HPDE6-E6E7 (cell line): Measurements from ENCODE around the gene C12orf56.
"Not testable (repeated sequence)": the region's sequence is repeated elsewhere in the genome, so short reads cannot be mapped to it uniquely, and the experiment has no call there.

Experiments used
- DNase-seq: peaks from one replicate; pipeline ENCODE4 v3.0.0; 2011; ENCODE audit warnings: missing footprints; ENCODE audit errors: extremely low spot score

C12orf56 gene

DNA sequence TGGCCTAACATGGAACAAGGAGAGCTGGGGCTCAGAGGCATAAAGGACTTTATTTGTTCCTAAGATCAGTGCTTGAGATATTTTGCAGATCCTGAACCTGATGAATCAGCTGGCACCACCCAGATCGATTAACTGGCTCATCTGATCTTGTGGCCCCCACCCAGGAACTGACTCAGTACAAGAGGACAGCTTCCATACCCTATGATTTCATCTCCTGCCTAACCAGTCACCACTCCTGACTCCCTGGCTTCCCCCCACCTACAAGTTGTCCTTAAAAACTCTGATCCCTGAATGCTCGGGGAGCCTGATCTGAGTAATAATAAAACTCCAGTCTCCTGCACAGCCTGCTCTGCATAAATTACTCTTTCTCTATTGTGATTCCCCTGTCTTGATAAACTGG lies 5.1 kb downstream of the C12orf56 start:
- no peak for DNase-seq

DNA sequence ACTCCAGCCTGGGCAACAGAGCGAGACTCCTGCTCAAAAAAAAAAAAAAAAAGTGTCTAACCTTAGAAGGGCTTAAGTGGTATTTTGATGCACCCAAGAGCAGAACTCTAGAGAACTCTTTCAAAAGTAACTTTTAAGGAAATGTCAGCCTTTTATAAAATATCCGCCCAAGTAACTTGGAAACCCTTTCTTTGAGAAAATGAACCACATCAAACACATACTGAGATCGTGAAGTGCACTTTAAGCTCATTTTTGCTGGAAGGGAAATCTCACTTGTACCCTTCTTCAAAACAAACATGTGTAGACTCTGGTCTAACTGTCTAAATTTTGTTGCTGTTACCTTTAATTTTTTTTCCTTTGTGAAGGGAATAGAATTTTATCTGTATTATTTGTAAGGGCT lies 5.5 kb downstream of the C12orf56 start:
- no peak for DNase-seq

- no peak for DNase-seq
Observed at GRCh38 chr12:64383675-64384074, 6.9 kb downstream of the C12orf56 start.

DNA sequence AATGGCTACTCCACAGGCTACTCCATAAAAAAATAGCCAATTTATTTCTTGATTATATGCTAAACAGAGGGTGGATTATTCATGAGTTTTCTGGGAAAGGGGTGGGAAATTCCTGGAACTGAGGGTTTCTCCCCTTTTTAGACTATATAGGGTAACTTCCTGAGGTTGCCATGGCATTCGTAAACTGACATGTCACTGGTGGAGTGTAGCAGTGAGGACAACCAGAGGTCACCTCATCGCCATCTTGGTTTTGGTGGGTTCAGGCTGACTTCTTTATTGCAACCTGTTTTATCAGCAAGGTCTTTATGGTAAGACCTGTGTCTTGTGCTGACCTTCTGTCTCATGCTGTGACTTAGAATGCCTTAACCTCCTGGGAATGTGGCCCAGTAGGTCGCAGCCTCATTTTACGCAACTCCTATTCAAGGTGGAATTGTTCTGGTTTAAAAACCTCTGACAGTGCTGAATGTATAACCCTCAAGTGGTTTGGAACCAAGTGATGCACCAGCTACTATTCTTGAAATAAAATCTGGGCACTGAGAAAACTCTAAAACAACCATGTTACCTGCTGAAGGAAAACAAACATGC lies 27.7 kb downstream of the C12orf56 start:
- DNase-seq, result no peak

DNA sequence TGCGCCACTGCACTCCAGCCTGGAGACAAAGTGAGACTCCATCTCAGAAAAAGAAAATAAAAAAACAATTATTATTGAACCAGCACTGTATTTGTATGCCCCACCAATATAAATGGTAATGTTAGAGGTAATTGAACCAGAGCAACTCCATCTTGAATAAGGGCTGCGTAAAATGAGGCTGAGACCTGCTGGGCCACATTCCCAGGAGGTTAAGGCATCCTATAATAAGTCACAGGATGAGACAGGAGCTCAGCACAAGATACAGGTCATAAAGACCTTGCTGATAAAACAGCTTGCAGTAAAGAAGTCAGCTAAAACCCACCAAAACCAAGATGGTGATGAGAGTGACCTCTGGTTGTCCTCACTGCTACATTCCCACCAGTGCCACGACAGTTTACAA lies 29.4 kb downstream of the C12orf56 start:
- DNase-seq, result not testable (repeated sequence)

- DNase-seq, result not testable (repeated sequence)
Observed at GRCh38 chr12:64356209-64356608, 34.3 kb downstream of the C12orf56 start.

- no peak for DNase-seq
Observed at GRCh38 chr12:64352181-64352580, 38.4 kb downstream of the C12orf56 start.

DNA sequence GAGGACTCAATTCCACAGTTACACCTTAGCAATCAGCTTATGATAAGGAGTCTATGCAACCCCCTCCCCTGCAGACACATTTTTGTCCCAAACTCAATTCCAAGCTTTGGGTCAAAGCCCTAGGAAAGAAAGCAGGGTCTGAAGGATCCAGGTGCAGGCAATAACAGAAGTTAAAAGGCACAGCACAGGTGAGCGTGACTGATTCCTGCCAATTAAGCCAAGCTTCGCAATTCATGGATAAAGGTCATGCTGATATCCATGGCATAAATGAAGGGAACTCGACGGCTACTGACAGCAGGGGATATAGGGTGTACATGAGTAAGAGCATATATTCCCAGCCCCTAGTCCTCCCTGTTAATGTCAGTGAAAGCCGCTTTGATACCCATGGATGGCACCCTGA lies 39.3 kb downstream of the C12orf56 start:
- DNase-seq, result no peak

DNA sequence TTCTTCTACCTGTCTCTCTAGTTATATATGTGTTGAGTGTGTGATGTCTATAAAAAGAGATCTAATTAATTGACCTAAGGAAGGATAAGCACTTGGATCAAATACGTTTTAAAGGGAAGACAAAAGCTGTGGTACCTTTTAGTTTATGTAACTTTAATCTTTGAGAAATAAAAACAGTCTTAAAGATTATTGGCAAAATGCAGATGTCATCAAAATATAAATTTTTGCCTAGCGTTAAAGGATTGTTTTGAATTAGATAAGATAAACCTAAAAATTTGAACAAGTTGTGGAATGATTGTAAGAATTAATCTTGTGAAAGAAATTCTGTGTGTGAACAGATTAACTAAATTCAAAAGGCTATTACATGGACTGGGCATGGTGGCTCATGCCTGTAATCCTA lies 42.9 kb downstream of the C12orf56 start:
- no peak for DNase-seq

DNA sequence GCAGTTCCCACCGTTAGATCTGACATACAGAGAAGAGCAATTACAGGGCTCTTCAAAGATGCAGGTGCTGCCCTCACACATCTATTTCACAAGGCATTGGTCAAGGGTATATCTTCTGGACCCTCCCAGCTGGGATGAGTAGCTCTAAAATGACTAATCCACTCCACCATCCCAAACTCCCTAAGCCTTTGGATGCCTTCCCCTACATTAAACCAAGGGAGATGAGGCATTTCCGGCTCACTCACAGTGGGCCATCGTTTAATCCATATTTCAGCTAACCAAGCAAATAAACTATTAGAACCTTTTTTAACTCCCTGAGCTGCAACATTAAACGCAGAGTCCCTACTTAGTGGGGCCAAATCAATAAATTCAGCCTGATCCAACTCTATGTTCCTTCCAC lies 45.9 kb downstream of the C12orf56 start:
- not testable (repeated sequence) for DNase-seq

- not testable (repeated sequence) for DNase-seq
Observed at GRCh38 chr12:64340546-64340945, 50.0 kb downstream of the C12orf56 start.

DNA sequence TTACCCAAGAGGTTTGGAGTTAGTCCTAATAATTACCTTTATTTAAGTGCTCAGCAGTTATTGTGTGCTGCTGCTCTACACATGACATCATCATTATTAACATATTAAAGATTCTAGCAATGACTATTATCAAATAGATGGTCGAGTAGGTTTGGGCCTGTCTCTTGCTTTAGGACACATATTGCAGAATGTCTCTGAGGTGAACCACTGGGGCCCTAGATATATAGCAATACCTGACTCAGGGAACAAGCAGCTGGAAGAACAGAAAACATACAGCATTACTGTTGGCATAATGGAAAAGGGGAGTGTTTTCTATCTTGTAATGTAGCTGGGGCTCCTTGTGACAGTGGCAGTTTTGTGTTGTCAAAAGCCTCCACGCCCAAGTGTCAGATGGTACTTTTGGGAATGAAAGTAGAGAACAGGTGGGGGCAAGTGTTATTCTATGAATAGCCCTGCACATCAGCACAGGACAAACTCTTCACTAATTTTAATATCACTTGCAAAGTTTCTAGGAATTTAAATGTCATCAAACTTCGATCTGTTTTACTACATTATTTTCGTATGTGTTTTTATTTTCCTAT lies 54.6 kb downstream of the C12orf56 start:
- no peak for DNase-seq

DNA sequence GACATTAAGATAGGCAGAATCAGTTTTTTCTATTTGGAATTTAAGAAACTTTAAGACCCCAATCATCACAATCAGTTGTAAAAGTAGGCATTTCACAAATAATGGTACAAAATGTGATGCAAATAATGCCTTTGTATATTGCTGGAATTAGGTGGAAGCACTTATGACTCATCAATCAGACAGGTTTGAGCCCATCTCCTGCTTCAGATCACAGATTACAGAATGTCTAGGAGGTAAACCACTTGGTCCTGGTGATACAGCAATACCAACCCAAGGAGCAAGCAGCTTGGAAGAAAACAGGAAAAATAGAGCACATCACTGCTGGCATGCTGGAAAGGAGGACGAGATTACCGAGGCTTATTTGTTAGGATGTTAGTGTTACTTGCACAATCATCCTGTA lies 57.6 kb downstream of the C12orf56 start:
- DNase-seq, result peak; percentile 83

DNA sequence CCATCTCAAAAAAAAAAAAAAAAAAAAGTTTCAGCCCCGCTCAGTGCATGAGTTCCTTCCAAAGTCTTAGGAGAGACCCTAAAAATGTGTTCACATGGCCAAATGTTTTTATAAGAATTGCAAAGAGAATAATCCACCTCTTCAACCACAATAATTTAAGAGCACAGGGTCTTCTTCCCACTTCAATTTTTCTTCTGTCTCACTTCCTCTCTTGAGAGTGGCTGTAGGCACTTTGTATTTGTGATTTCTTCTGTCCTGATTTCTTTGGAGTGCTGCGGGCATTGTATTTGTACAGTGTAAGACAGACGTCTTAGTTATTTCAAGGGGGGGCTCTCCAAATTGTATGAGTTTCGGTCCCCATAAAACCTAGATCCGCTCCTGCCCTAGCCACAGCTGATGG lies 58.3 kb downstream of the C12orf56 start:
- DNase-seq, result no peak

GRCh38 chr12:64329031-64329710 lies 61.4 kb downstream of the C12orf56 start:
- not testable (repeated sequence) for DNase-seq

DNA sequence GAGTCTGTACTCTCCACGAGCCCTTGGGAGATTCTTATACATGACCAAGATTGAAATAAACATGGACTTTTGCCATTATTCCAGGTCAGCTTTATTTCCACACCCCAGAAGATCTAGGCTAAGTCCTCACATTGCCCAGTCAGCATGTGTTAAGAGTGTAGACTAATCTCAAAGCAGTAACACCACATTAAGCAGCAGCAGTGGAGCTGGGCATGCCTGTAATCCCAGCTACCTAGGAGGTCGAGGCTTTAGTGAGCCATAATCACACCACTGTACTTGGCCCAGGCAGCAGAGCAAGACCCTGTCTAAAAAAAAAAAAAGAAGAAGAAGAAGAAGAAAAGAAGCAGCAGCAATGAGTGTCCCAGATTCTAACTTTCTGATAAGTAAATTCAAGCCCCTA lies 65.5 kb downstream of the C12orf56 start:
- DNase-seq, result no peak

- DNase-seq, result no peak
Observed at GRCh38 chr12:64323476-64324225, 66.9 kb downstream of the C12orf56 start.

DNA sequence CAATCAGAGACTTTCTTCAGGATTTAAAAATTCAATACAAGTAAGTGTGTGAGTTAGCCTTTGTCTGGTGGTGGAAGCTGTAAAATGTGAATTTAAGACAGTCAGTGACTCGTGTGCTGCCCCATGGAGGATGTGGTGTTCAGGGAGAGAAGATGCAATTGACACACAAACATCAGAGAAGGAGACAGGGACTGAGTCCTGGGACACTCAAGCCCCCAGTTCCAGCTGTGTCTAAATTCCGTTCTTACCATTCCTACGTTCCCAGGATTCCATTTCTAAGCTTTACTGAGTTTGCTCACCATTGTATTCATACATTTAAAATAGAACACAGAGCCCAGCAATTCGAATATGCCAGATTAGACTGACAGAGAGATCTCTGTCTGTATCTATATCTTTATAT lies 67.6 kb downstream of the C12orf56 start:
- no peak for DNase-seq

GRCh38 chr12:64320611-64321010 lies 69.9 kb downstream of the C12orf56 start:
- no peak for DNase-seq

- not testable (repeated sequence) for DNase-seq
Observed at GRCh38 chr12:64319540-64320225, 70.9 kb downstream of the C12orf56 start.

DNA sequence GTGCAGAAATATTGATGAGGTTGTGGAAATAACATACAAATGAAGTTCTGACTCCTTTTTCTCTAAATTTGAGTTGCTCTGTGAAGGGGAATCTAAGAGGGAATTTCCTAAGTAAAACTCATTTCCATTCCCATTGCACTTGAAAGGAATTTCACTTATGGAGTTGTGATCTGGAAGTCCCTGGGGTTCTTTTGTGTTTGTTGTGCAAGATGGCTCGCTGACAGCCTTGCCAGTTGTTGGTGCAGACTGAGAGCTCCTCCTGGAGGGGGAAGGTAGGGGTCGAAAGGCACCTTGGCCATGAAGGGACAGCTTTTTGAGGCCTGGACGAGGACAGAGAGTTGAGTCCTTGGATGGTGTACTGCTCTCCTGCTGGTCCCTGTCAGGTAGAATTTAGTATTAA lies 72.0 kb downstream of the C12orf56 start:
- no peak for DNase-seq

GRCh38 chr12:64311877-64312276 lies 78.7 kb downstream of the C12orf56 start:
- no peak for DNase-seq
